Stimulated activated CD4-positive, alpha-beta T cell treated with anti-CD3 and anti-CD28 coated beads, Interleukin-1b, Interleukin-23, amount 100 ng/mL, for 24 hours (primary cell): ENCODE measurements around the gene AOPEP.

Experiments used
- DNase-seq, 4 experiments: peaks; one replicate each; pipeline ENCODE4 v3.0.0-alpha.2; 2020; ENCODE audit warnings: low read depth in 4 of 4, low spot score in 1 of 4

AOPEP gene

GRCh38 chr9:95091601-95092261, 365.2 kb downstream of the AOPEP start:
- DNase-seq: no peak

GRCh38 chr9:95092262-95093072, 366.0 kb downstream of the AOPEP start:
- no peak for DNase-seq

GRCh38 chr9:95093586-95093985, 367.1 kb downstream of the AOPEP start:
- no peak for DNase-seq

GRCh38 chr9:95094002-95094401, 367.5 kb downstream of the AOPEP start:
- DNase-seq: no peak

- DNase-seq: no peak
These were observed 369.3 kb downstream of the AOPEP start for GRCh38 chr9:95095641-95096355.

- no peak for DNase-seq
These were observed 369.9 kb downstream of the AOPEP start for GRCh38 chr9:95096381-95096780.

- DNase-seq: no peak
These were observed 370.3 kb downstream of the AOPEP start for GRCh38 chr9:95096807-95097206.

- no peak for DNase-seq
These were observed 370.8 kb downstream of the AOPEP start for GRCh38 chr9:95097279-95097678.

GRCh38 chr9:95098391-95098921, 372.0 kb downstream of the AOPEP start:
- no peak for DNase-seq

- DNase-seq: no peak
These were observed 373.0 kb downstream of the AOPEP start for GRCh38 chr9:95099321-95100070.

- DNase-seq: no peak
These were observed 373.6 kb downstream of the AOPEP start for GRCh38 chr9:95100071-95100627.

- DNase-seq: no peak
These were observed 374.8 kb downstream of the AOPEP start for GRCh38 chr9:95101326-95101725.

GRCh38 chr9:95102001-95102433, 375.5 kb downstream of the AOPEP start:
- DNase-seq: no peak

- DNase-seq: no peak
These were observed 376.1 kb downstream of the AOPEP start for GRCh38 chr9:95102572-95102971.

GRCh38 chr9:95103281-95103771, 376.8 kb downstream of the AOPEP start:
- no peak for DNase-seq

- no peak for DNase-seq
These were observed 377.5 kb downstream of the AOPEP start for GRCh38 chr9:95103871-95104580.

- DNase-seq: no peak
These were observed 378.1 kb downstream of the AOPEP start for GRCh38 chr9:95104581-95104960.

- DNase-seq: no peak
These were observed 378.5 kb downstream of the AOPEP start for GRCh38 chr9:95104980-95105379.

GRCh38 chr9:95105519-95106287, 379.2 kb downstream of the AOPEP start:
- DNase-seq: no peak
